ELF-1 (cell line): ENCODE measurements around the gene PCDH11X.
"Not testable (repeated sequence)": the region's sequence is repeated elsewhere in the genome, so short reads cannot be mapped to it uniquely, and the experiment has no call there.

Experiments
- DNase-seq: peaks from one replicate; pipeline ENCODE4 v3.0.0-alpha.2; 2016; ENCODE audit warnings: low read depth, low spot score

The PCDH11X gene

GRCh38 chrX:91779135-91779534, at the start of gene PCDH11X:
Gene PCDH11X, plus strand, starts transcription at chrX:91779375. Its CDS starts 56,130 bp downstream, at chrX:91835505.
- DNase-seq: peak; percentile 73

DNA sequence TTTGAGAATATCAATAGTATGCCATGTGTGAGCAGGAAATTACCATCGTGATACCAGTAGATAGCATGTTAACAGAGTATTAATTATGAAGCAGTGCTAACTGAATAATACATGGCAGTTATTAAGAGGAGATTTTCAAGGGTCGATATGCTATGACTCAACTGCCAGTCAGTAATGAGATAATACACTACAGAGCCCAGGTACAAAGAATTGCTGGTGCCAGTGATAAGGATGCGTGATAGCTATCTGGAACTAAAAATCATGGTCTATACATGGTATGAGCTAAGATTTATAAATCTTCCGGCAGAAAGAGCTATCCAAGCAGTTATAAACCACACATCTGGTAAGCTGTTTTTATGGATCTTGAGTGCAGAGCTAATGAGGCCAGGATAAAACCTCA, 31.7 kb upstream of the PCDH11X start:
- DNase-seq: not testable (repeated sequence)

DNA sequence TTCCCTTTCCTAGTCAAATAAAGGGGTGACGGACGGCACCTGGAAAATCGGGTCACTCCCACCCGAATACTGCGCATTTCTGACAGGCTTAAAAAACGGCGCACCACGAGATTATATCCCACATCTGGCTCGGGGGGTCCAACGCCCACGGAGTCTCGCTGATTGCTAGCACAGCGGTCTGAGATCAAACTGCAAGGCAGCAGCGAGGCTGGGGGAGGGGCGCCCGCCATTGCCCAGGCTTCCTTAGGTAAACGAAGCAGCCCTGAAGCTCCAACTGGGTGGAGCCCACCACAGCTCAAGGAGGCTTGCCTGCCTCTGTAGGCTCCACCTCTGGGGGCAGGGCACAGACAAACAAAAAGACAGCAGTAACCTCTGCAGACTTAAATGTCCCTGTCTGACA, 26.2 kb upstream of the PCDH11X start:
- DNase-seq: peak; percentile 41

- DNase-seq: not testable (repeated sequence)
Observed at GRCh38 chrX:91770619-91771488, 8.3 kb upstream of the PCDH11X start.

DNA sequence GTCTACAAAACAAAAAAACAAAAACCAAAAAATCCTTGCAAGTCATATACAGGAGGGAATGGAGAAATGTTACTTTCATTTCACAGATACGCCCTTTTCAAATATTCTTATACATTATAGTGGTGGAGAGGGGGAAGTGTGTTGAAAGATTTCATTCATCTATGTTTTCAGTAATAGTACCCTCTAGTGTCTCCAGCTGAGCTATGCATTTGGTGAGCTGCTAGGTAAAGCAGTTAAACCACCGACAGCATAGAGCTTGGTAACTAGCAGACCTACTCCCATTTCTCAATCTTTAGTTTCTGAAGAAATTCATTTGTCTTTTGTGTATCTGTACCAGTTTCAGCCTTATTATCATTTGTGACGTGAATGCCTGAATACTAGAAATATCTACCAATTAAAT, 5.2 kb upstream of the PCDH11X start:
- not testable (repeated sequence) for DNase-seq

GRCh38 chrX:91780008-91780407, 833 bp downstream of the PCDH11X start:
- DNase-seq: peak; percentile 35

GRCh38 chrX:91780698-91781097, 1.5 kb downstream of the PCDH11X start:
- peak; percentile 53 for DNase-seq

GRCh38 chrX:91781553-91782298, 2.6 kb downstream of the PCDH11X start:
- DNase-seq: peak; percentile 61

GRCh38 chrX:91782825-91783224, 3.6 kb downstream of the PCDH11X start:
- DNase-seq: peak; percentile 65

DNA sequence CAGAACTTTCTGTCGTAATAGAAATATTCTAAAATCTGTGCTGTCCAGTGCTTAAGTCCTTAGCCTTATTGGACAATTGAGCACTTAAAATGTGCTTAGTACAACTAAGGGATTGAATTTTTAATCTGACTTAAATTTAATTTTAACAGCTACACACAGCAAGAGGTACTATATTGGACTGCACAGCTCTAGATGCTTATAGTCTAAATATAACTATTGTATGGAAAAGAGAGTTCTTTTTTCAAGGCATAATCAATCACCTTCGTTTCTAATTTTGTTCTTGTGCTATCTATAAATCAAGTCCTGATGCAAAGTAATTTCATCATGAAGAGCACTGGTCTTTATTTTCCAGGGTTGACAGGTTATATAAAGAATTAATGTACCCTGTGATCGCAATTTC, 38.4 kb downstream of the PCDH11X start:
- not testable (repeated sequence) for DNase-seq

DNA sequence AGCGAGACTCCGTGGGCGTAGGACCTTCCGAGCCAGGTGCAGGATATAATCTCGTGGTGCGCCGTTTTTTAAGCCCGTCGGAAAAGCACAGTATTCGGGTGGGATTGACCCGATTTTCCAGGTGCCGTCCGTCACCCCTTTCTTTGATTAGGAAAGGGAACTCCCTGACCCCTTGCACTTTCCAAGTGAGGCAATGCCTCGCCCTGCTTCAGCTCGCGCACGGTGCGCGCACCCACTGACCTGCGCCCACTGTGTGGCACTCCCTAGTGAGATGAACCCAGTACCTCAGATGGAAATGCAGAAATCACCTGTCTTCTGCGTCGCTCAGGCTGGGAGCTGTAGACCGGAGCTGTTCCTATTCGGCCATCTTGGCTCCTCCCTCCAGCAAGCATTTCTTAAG, 46.1 kb downstream of the PCDH11X start:
- not testable (repeated sequence) for DNase-seq
